Muscle of leg (tissue), 11 donors: Measurements from ENCODE around the gene MKLN1. TPM values are rescaled to one million over a fixed set of nuclear protein-coding genes. Genes with fewer than 3 reads are reported as not detected.

ENCODE experiments used
- DNase-seq: peaks from one replicate; pipeline ENCODE4 v3.0.0; 2013
- H3K27ac ChIP-seq: one replicate; pipeline ENCODE4 v1.5.1; 2013; ENCODE audit warnings: mild to moderate bottlenecking, low read length, control low read depth
- H3K27me3 ChIP-seq: one replicate; pipeline ENCODE4 v1.6.1; 2013; ENCODE audit warnings: low read length; ENCODE audit not compliant: control insufficient read depth, insufficient read depth
- H3K36me3 ChIP-seq: one replicate; pipeline ENCODE4 v1.6.1; 2013; ENCODE audit warnings: low read length; ENCODE audit not compliant: control insufficient read depth, insufficient read depth
- H3K4me1 ChIP-seq: one replicate; pipeline ENCODE4 v1.6.1; 2013; ENCODE audit warnings: low read length; ENCODE audit not compliant: control insufficient read depth, insufficient read depth
- H3K4me3 ChIP-seq: one replicate; pipeline ENCODE4 v1.5.1; 2013; ENCODE audit warnings: low read length, control low read depth
- H3K9me3 ChIP-seq: replicated peaks from 2 replicates; pipeline ENCODE4 v1.6.1; 2013; ENCODE audit warnings: low read depth, low read length; ENCODE audit not compliant: control insufficient read depth
- WGBS: methylation state at CpG from one replicate; pipeline ENCODE4 v1.1.5; 2013; ENCODE audit warnings: missing lambda C conversion rate; ENCODE audit not compliant: insufficient coverage; 5-methylcytosine and 5-hydroxymethylcytosine counted together
- polyA plus RNA-seq, 8 donors: library from polyadenylated mRNA; unstranded; fragments of 120-200 nt; gene quantifications; one replicate each; pipeline versions ENCODE4 v1.2.1 to v1.2.3, GENCODE V29; 2013; ENCODE audit warnings: inconsistent platforms in 1 of 8, low replicate concordance in 1 of 8; ENCODE audit not compliant: insufficient read length in 8 of 8, insufficient read depth in 1 of 8
- total RNA-seq: library from RNA; stranded (reverse); fragments of 120-200 nt; gene quantifications from one replicate; pipeline ENCODE4 v1.2.4, GENCODE V29; 2013

MKLN1 gene
- total and polyA plus RNA-seq, 9 donors, result 11.7 to 36.5 (median 19.8) TPM

- Histone ChIP-seq H3K9me3 (peaks cover 5% of the 10 kb centered on the region), H3K4me1 (no peaks in the 10 kb centered on the region), H3K27ac (no peak overlapping the region), H3K27me3 (no peaks in the 10 kb centered on the region), H3K4me3 (no peak overlapping the region), H3K36me3 (peaks cover 17% of the 10 kb centered on the region)
- no peak for DNase-seq
- WGBS, result no CpG with 5 or more reads among the region's 2 CpGs
Observed at GRCh38 chr7:131476740-131477139, 149.1 kb downstream of the MKLN1 start.

DNA sequence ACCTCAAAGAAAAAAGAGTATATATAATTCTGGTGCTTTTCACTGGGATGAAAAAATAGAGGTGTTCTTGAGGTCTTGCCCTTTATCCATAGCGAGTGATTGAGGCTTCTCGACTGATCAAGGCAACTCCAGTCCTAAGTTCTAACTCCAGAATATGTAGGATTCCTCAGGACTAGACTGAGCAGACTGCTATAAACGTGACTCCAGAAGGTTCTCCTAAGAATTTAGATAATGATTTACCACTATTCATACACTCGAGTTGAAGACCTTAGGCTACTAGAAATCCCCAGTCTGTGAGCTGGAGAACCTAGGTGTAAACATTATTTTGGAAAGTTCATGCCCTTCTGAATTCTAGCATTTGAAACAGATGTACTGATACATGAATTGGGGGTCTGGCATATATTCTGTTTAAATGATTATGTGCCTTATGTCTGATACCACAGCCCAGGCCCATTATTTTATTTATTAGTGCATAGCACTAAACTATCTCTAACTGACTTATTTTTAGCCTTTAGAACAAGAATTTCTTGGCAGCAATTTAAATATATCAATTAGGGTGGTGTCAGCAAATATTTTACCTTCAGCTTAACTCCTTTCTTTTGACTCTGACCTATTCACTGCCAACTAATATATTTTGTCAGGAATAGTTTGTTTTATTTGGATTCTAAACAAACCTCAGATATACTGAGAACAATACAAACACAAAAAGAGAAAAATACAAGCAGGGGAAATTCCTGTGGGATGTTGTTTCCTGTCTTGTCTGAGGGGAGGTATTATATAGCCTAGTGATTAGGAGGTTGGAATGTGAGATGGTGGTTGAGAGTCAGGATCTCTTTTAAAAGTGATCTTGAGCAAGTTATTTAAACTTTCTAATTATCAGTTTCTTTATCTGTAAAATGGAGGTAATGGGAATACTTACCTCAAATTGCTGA lies 153.0 kb downstream of the MKLN1 start:
- H3K36me3 ChIP-seq, result peaks cover 6% of the 10 kb centered on the region
- no peak for DNase-seq
- no peak overlapping the region for H3K27ac ChIP-seq
- no peaks in the 10 kb centered on the region for H3K27me3 ChIP-seq
- H3K9me3 ChIP-seq, result no peaks in the 10 kb centered on the region
- no peak overlapping the region for H3K4me3 ChIP-seq
- no peaks in the 10 kb centered on the region for H3K4me1 ChIP-seq
- WGBS, result no CpG with 5 or more reads among the region's 4 CpGs

GRCh38 chr7:131482800-131483199 lies 155.1 kb downstream of the MKLN1 start:
- Histone ChIP-seq H3K27me3 (no peaks in the 10 kb centered on the region), H3K27ac (no peak overlapping the region), H3K4me3 (no peak overlapping the region), H3K4me1 (no peaks in the 10 kb centered on the region), H3K36me3 (peaks cover 6% of the 10 kb centered on the region), H3K9me3 (no peaks in the 10 kb centered on the region)
- WGBS, result no CpG with 5 or more reads among the region's 2 CpGs
- no peak for DNase-seq

DNA sequence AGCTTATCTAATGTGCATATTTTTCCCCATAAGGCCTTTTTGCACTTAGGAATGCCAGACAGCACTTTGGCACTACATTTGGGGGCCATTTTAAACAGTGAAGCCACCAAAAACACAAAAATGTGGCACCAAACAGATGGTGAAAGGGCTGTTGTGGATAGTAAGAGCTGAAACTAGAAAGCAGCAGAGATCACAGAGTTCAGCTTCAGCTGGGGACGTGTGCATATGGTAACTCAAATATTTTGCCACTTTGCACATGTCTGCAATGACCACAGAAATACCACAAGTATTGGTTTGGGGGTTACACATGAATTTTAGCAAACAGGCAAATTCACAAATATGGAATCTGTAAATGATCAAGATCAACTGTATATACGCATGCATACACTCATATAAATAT lies 155.9 kb downstream of the MKLN1 start:
- H3K36me3 ChIP-seq, result peaks cover 8% of the 10 kb centered on the region
- no peak for DNase-seq
- WGBS, result no CpG with 5 or more reads among the region's 2 CpGs
- H3K4me1 ChIP-seq, result no peaks in the 10 kb centered on the region
- no peak overlapping the region for H3K4me3 ChIP-seq
- H3K27me3 ChIP-seq, result no peaks in the 10 kb centered on the region
- no peak overlapping the region for H3K27ac ChIP-seq
- H3K9me3 ChIP-seq, result no peaks in the 10 kb centered on the region

DNA sequence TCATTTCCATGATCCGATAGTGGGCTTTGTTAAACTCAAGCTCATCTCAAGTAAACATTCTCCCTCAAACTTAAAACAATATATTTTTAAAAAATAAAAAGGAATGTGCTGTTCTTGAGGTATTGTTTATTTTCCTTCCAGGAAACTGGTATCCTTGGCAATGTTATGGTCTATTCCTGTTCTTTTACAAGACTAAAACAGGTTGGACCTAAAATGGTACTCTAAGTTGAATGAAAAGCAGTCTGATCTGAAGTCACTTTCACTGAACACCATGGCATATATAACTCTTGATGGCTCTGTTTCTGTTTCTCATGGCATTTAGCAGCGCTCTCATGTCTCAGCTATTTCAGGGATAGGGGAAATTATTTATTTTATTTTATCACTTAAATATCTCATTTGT lies 158.7 kb downstream of the MKLN1 start:
- Histone ChIP-seq H3K9me3 (no peaks in the 10 kb centered on the region), H3K27me3 (no peaks in the 10 kb centered on the region), H3K27ac (no peak overlapping the region), H3K36me3 (peaks cover 2% of the 10 kb centered on the region), H3K4me1 (no peaks in the 10 kb centered on the region), H3K4me3 (no peak overlapping the region)
- DNase-seq, result no peak
- no CpG with 5 or more reads among the region's 2 CpGs for WGBS

DNA sequence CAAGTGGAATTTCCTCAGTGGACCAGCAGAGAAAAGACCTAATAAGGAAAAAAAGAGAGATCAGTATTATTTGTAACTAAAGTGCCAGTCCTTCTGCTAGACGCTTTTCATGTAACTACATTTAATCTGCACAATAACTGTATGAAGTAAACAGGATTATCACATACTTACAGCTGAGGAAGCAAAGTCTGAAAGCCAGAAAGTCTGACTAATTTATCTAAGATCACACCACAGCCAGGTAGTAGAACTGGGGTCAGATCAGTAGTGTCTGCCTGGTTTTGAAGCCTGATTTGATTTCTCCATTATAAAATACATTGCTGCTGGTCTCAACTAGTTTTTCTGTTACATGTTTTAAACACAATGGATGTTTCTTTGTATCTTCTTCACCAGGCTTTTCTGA lies 159.5 kb downstream of the MKLN1 start:
- no peak overlapping the region for H3K4me3 ChIP-seq
- no peaks in the 10 kb centered on the region for H3K4me1 ChIP-seq
- H3K9me3 ChIP-seq, result no peaks in the 10 kb centered on the region
- H3K27ac ChIP-seq, result no peak overlapping the region
- DNase-seq, result no peak
- H3K36me3 ChIP-seq, result peaks cover 2% of the 10 kb centered on the region
- H3K27me3 ChIP-seq, result no peaks in the 10 kb centered on the region
- WGBS, result no CpG with 5 or more reads among the region's 1 CpG

- Histone ChIP-seq H3K36me3 (peaks cover 2% of the 10 kb centered on the region), H3K27me3 (no peaks in the 10 kb centered on the region), H3K4me1 (no peaks in the 10 kb centered on the region), H3K27ac (no peak overlapping the region), H3K4me3 (no peak overlapping the region), H3K9me3 (no peaks in the 10 kb centered on the region)
- no peak for DNase-seq
- no CpG with 5 or more reads among the region's 2 CpGs for WGBS
Observed at GRCh38 chr7:131488361-131488760, 160.7 kb downstream of the MKLN1 start.

DNA sequence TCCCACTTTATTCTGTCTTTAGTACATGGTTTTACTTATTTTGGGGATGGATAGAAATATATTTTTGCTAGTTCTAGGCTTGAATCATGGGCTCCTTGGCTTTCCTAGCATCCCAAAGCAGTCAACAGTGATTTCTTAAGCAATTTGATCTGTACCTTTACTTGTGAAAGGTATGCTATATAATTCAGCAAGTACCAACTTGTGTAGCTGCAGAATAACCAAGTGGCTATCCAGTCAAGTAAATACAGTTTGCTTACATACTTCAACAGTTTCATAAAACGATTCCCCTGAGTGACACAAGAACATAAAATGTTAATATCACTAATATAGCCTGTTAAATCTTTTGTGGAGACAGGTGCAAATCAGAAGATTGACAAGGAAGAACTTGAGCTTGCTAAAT lies 161.5 kb downstream of the MKLN1 start:
- Histone ChIP-seq H3K27me3 (no peaks in the 10 kb centered on the region), H3K4me1 (no peaks in the 10 kb centered on the region), H3K27ac (no peak overlapping the region), H3K36me3 (peaks cover 2% of the 10 kb centered on the region), H3K4me3 (no peak overlapping the region), H3K9me3 (no peaks in the 10 kb centered on the region)
- no CpG with 5 or more reads among the region's 1 CpG for WGBS
- DNase-seq, result no peak

DNA sequence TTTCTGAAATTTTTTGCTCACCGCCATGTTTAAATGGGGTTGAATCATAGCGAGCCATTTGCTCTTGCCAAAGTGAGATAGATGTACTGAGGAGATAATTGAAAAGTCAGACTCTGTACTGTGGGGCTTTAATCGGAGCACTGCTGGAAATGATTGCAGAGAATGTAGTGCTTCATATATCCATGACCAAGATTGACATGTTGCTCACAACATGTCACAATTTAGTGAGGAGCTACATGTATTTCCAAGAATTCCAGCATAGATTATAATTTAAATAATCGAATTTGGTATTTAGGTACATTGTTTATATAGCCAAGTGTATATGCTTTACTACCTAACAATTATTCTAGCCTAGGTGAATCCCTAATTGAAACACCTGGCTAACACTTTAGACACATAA lies 162.2 kb downstream of the MKLN1 start:
- no peak overlapping the region for H3K4me3 ChIP-seq
- no peak for DNase-seq
- H3K9me3 ChIP-seq, result no peaks in the 10 kb centered on the region
- peaks cover 2% of the 10 kb centered on the region for H3K36me3 ChIP-seq
- no peak overlapping the region for H3K27ac ChIP-seq
- no CpG with 5 or more reads among the region's 4 CpGs for WGBS
- no peaks in the 10 kb centered on the region for H3K4me1 ChIP-seq
- no peaks in the 10 kb centered on the region for H3K27me3 ChIP-seq

GRCh38 chr7:131493081-131493480 lies 165.4 kb downstream of the MKLN1 start:
- Histone ChIP-seq H3K4me1 (no peaks in the 10 kb centered on the region), H3K9me3 (no peaks in the 10 kb centered on the region), H3K36me3 (peaks cover 11% of the 10 kb centered on the region), H3K4me3 (no peak overlapping the region), H3K27ac (no peak overlapping the region), H3K27me3 (no peaks in the 10 kb centered on the region)
- no peak for DNase-seq
- WGBS, result no CpG with 5 or more reads among the region's 2 CpGs
